ENCODE results near the gene PIP5K1B.

DNA sequence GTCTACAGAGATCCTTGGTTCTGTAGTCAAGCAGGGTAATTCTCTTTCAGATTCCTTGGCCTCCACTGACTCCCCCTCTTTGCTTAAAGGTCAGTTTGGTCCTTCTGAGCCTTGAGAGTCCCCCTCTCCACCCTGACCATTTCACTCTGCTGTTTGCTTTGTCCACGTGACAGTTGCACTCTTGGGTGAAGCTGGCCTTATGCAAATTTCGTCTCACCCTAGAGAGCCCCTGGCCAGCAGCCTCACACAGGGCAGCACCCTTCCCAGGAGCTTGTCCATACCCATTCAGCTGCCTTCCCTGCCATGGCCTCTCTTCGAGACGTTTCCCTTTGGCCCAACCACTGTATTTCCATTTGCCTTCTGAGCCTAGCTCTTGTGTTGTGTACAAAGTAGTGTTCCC, 245.1 kb downstream of the PIP5K1B start:
- TF ChIP-seq REST (IDR thresholded peaks at IDR 0.05; ENCODE audit: low read depth) = no peak
- no peak for TF ChIP-seq EP300 (IDR thresholded peaks at IDR 0.05; ENCODE audit: borderline replicate concordance)
- no peak for TF ChIP-seq RAD21 (IDR thresholded peaks at IDR 0.05; ENCODE audit: low read depth)
- no peak for TF ChIP-seq ZBTB7A (IDR thresholded peaks at IDR 0.05; ENCODE audit: low read depth)
- no peak for TF ChIP-seq TCF12 (IDR thresholded peaks at IDR 0.05; ENCODE audit: low read depth)
- TF ChIP-seq FOXM1 (IDR thresholded peaks at IDR 0.05; ENCODE audit: borderline replicate concordance, low read depth) = no peak
- TF ChIP-seq TEAD4 (IDR thresholded peaks at IDR 0.05) = no peak
- TF ChIP-seq TAF1 (IDR thresholded peaks at IDR 0.05; ENCODE audit: low read depth) = no peak
- TF ChIP-seq USF1 (IDR thresholded peaks at IDR 0.05) = no peak
- no peak for TF ChIP-seq EGR1 (IDR thresholded peaks at IDR 0.05)
- TF ChIP-seq YY1 (IDR thresholded peaks at IDR 0.05; ENCODE audit: low read depth) = no peak
- TF ChIP-seq NFIC (IDR thresholded peaks at IDR 0.05) = no peak
- TF ChIP-seq MAX (IDR thresholded peaks at IDR 0.05) = no peak
